Thyroid gland (tissue), 4 donors: ENCODE measurements around the gene GPN1. TPM values are rescaled to one million over a fixed set of nuclear protein-coding genes. Genes with fewer than 3 reads are reported as not detected.
"Not testable (repeated sequence)": the region's sequence is repeated elsewhere in the genome, so short reads cannot be mapped to it uniquely, and the experiment has no call there.

Experiments
- DNase-seq, 2 donors: peaks; one replicate each; pipeline ENCODE4 v3.0.0-alpha.2; 2019
- H3K27ac ChIP-seq, 3 donors: fragments of 200-600 bp; sonication (generic); 1 replicate in 2 of 3; 2 replicates in 1 of 3; pipeline ENCODE4 v1.5.1; 2016 to 2019; ENCODE audit warnings: mild to moderate bottlenecking in 1 of 3, moderate library complexity in 1 of 3
- H3K27me3 ChIP-seq: fragments of 200-600 bp; sonication (generic); one replicate; pipeline ENCODE4 v1.5.1; 2019
- H3K36me3 ChIP-seq, 2 donors: fragments of 200-600 bp; sonication (generic); one replicate each; pipeline ENCODE4 v1.5.1; 2016 to 2019
- H3K4me1 ChIP-seq, 2 donors: fragments of 200-600 bp; sonication (generic); one replicate each; pipeline ENCODE4 v1.5.1; 2017 to 2019
- H3K4me3 ChIP-seq, 3 donors: fragments of 200-600 bp; sonication (generic); replicated peaks in 1 of 3; 1 replicate in 2 of 3; 2 replicates in 1 of 3; pipeline ENCODE4 v1.5.1; 2016; ENCODE audit warnings: mild to moderate bottlenecking in 1 of 3
- H3K9me3 ChIP-seq: fragments of 200-600 bp; sonication (generic); one replicate; pipeline ENCODE4 v1.5.1; 2017
- CTCF ChIP-seq, 6 experiments: fragments of 200-600 bp in 3 of 6; fragments of 450-650 bp in 3 of 6; sonication (generic) in 3 of 6; IDR thresholded peaks; one replicate each; pipeline ENCODE4 v1.5.1; 2016 to 2019; ENCODE audit warnings: antibody characterized with exemption in 6 of 6, mild to moderate bottlenecking in 2 of 6, inconsistent platforms in 1 of 6, moderate library complexity in 1 of 6
- POLR2A ChIP-seq, 2 donors: fragments of 450-650 bp; IDR thresholded peaks; one replicate each; pipeline ENCODE4 v1.6.1; 2017; ENCODE audit warnings: antibody characterized with exemption in 2 of 2, mild to moderate bottlenecking in 2 of 2, moderate library complexity in 1 of 2
- WGBS, 2 donors: methylation state at CpG; one replicate each; pipeline ENCODE4 v1.1.5; 2017; 5-methylcytosine and 5-hydroxymethylcytosine counted together
- intact Hi-C: fragments of 100-400 bp; cut with DNase I; formaldehyde crosslinking; loops from one replicate; pipeline ENCODE4 v1.15.1; 2023
- total RNA-seq, 4 donors: library from RNA; depleted of rRNA; stranded (reverse); fragments of >200 nt; gene quantifications; one replicate each; pipeline ENCODE4 v1.2.3, GENCODE V29; 2016

GPN1 gene
- total RNA-seq, 4 donors from 2014 or later, result 24.2 to 26.9 (median 24.9) TPM

DNA sequence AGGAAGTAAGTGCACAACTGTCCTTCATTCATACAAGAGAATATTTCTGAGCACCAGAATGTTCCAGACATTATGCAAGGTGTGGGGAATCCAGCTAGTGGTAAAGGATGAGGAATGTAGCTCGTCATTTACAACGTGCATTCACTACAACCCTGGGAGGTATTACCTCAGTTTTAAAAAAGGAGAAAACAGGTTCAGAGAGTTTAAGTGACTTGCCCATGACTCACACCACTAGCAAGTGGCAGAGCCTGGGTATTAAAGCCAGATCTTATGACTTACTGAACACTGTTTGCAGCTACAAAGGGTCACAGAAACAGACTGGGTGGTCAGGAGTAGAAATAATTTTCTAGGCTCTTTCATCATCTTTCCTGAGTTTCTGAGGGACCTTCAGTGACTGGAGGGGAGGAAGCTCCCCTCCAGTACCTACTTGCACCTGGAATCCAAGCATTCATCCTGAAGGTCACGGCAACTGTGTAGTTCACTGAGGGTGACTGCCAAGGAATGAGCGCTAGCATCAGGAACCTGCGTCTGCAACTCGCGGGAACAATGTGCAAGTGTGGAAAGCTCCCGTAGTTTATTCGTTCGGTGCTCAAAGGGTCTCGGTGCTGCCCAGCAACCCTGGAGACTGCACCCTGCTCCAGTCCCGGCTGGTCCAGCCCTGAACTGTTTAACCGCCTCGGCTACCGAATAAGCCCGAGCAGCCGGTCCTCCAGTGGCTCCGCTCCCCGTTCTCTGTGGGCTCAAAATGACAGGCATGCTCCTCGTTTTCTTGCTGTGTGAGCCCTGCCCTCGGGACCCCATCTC, 685 bp upstream of the GPN1 start:
- intact Hi-C loops, result no loop called here

GRCh38 chr2:27630257-27630656, 1.4 kb downstream of the GPN1 start:
- intact Hi-C loops, H3K9me3 ChIP-seq, H3K27ac ChIP-seq, DNase-seq, H3K4me3 ChIP-seq, H3K27me3 ChIP-seq: not testable (repeated sequence)
- Histone ChIP-seq H3K36me3 (peaks cover 18 to 20% of the 10 kb centered on the region in 2 donors), H3K4me1 (peaks cover 19 to 26% of the 10 kb centered on the region in 2 donors)
- WGBS, 2 donors, result 89 to 95% methylated on average over 2 of the region's 2 CpGs

More for the DNA sequence above, 685 bp upstream of the GPN1 start:
- Histone ChIP-seq H3K27ac (peak overlapping the region in 2 of 3 donors; percentile 61 to 89), H3K9me3 (no peaks in the 10 kb centered on the region), H3K4me1 (peaks cover 19 to 26% of the 10 kb centered on the region in 2 donors), H3K4me3 (peak overlapping the region; percentile 45 to 69 (median 62)), H3K36me3 (peaks cover 6 to 8% of the 10 kb centered on the region in 2 donors), H3K27me3 (no peaks in the 10 kb centered on the region)
- no peak for DNase-seq
- no peak for TF ChIP-seq CTCF (IDR thresholded peaks at IDR 0.05)
- TF ChIP-seq POLR2A (IDR thresholded peaks at IDR 0.05), result no peak
- 5 to 20% methylated on average over 5 to 15 of the region's 21 CpGs for WGBS, 2 donors

DNA sequence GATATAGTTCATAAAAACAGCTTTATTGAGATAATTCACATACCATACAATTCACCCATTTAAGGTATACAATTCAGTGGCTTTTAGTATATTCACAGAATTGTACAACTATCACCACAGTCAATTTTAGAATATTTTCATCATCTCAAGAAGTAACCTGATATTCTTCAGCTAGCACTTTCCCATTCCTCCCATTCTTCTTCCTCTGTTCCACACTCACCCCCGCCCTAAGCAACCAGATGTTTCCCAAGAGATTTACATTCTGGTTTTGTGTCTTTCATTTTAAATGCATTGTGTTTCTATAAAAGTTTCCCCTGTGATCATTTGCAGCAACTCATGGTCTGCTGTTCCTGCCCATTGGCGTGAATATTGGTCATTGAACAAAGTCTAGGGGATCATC, 5.4 kb downstream of the GPN1 start:
- 96 to 97% methylated on average over 2 of the region's 2 CpGs for WGBS, 2 donors
- Histone ChIP-seq H3K27me3 (no peaks in the 10 kb centered on the region), H3K4me3 (no peak overlapping the region), H3K27ac (no peak overlapping the region), H3K36me3 (peaks cover 41 to 46% of the 10 kb centered on the region in 2 donors), H3K4me1 (peaks cover 6 to 8% of the 10 kb centered on the region in 2 donors), H3K9me3 (no peaks in the 10 kb centered on the region)
- intact Hi-C loops, result no loop called here
- DNase-seq, result no peak
- TF ChIP-seq CTCF (IDR thresholded peaks at IDR 0.05) (no peak), POLR2A (IDR thresholded peaks at IDR 0.05) (no peak)

GRCh38 chr2:27636766-27637165, 7.9 kb downstream of the GPN1 start:
- Histone ChIP-seq H3K27me3 (no peaks in the 10 kb centered on the region), H3K9me3 (no peaks in the 10 kb centered on the region), H3K36me3 (peaks cover 56 to 63% of the 10 kb centered on the region in 2 donors), H3K4me1 (no peaks in the 10 kb centered on the region), H3K27ac (no peak overlapping the region), H3K4me3 (no peak overlapping the region)
- TF ChIP-seq POLR2A (IDR thresholded peaks at IDR 0.05), result no peak
- TF ChIP-seq CTCF (IDR thresholded peaks at IDR 0.05), result no peak
- no peak for DNase-seq
- 96 to 98% methylated on average over 5 of the region's 5 CpGs for WGBS, 2 donors
- intact Hi-C loops, result no loop called here

GRCh38 chr2:27638037-27638637, 9.3 kb downstream of the GPN1 start:
- no peaks in the 10 kb centered on the region for H3K27me3 ChIP-seq
- H3K9me3 ChIP-seq, result no peaks in the 10 kb centered on the region
- no peak overlapping the region for H3K27ac ChIP-seq
- intact Hi-C loops, result no loop called here
- no peaks in the 10 kb centered on the region for H3K4me1 ChIP-seq
- peaks cover 64 to 67% of the 10 kb centered on the region in 2 donors for H3K36me3 ChIP-seq
- DNase-seq, result no peak
- WGBS, 2 donors, result 86 to 90% methylated on average over 3 of the region's 3 CpGs
- no peak overlapping the region for H3K4me3 ChIP-seq
- no peak for TF ChIP-seq POLR2A (IDR thresholded peaks at IDR 0.05)
- TF ChIP-seq CTCF (IDR thresholded peaks at IDR 0.05), result no peak
